Heart right ventricle (tissue), 16 donors: Measurements from ENCODE around the gene HTT-AS. TPM values are rescaled to one million over a fixed set of nuclear protein-coding genes. Genes with fewer than 3 reads are reported as not detected.
"Not testable (repeated sequence)": the region's sequence is repeated elsewhere in the genome, so short reads cannot be mapped to it uniquely, and the experiment has no call there.

Experiments
- ATAC-seq, 8 donors: fragments of 200-7000 bp; cut with Tn5 transposase; one replicate each; pipeline ENCODE4 v1.9.1; 2020; ENCODE audit warnings: mild to moderate bottlenecking in 8 of 8, moderate library complexity in 8 of 8, moderate number of reproducible peaks in 1 of 8
- DNase-seq, 2 donors: peaks; one replicate each; pipeline ENCODE4 v3.0.0-alpha.2; 2020
- H3K27ac ChIP-seq, 10 donors: fragments of 200-600 bp; sonication (generic) in 2 of 10; one replicate each; pipeline versions ENCODE4 v1.5.0 to v1.8.0; 2020 to 2022; ENCODE audit warnings: mild to moderate bottlenecking in 3 of 10
- H3K27me3 ChIP-seq, 7 donors: fragments of 200-600 bp; one replicate each; pipeline ENCODE4 v1.8.0; 2021 to 2022; ENCODE audit warnings: mild to moderate bottlenecking in 2 of 7
- H3K36me3 ChIP-seq, 9 donors: fragments of 200-600 bp; sonication (generic) in 1 of 9; one replicate each; pipeline versions ENCODE4 v1.5.0 to v1.8.0; 2020 to 2022; ENCODE audit warnings: mild to moderate bottlenecking in 2 of 9
- H3K4me1 ChIP-seq, 9 donors: fragments of 200-600 bp; sonication (generic) in 1 of 9; one replicate each; pipeline versions ENCODE4 v1.5.0 to v1.8.0; 2020 to 2022; ENCODE audit warnings: mild to moderate bottlenecking in 4 of 9
- H3K4me3 ChIP-seq, 10 donors: fragments of 200-600 bp; sonication (generic) in 2 of 10; one replicate each; pipeline versions ENCODE4 v1.5.0 to v1.8.0; 2020 to 2022; ENCODE audit warnings: mild to moderate bottlenecking in 7 of 10, moderate library complexity in 2 of 10
- H3K9me3 ChIP-seq, 11 donors: fragments of 200-600 bp in 10 of 11; sonication (generic) in 2 of 11; one replicate each; pipeline versions ENCODE4 v1.5.0 to v1.8.0; 2013 to 2022; ENCODE audit warnings: mild to moderate bottlenecking in 2 of 11, control low read depth in 1 of 11, moderate library complexity in 1 of 11
- CTCF ChIP-seq, 9 donors: fragments of 200-600 bp; sonication (generic) in 2 of 9; IDR thresholded peaks; one replicate each; pipeline versions ENCODE4 v1.5.0 to v1.8.0; 2021 to 2022; ENCODE audit warnings: antibody characterized with exemption in 9 of 9, mild to moderate bottlenecking in 5 of 9, moderate library complexity in 1 of 9
- WGBS, 2 donors: extraction: QIAGEN DNeasy Blood & Tissue Kit; methylation state at CpG; one replicate each; pipeline ENCODE4 v1.1.7; 2013; ENCODE audit warnings: inconsistent platforms in 1 of 2; 5-methylcytosine and 5-hydroxymethylcytosine counted together
- intact Hi-C, 10 donors: fragments of 100-400 bp; cut with DNase I; formaldehyde crosslinking; loops; one replicate each; pipeline versions ENCODE4 v1.11.1 to v1.14.2; 2022
- polyA plus RNA-seq, 2 donors: library from polyadenylated mRNA; stranded (reverse); fragments of 200-250 nt; gene quantifications; one replicate each; pipeline ENCODE4 v1.2.3, GENCODE V29; 2013
- total RNA-seq, 10 donors: library from RNA; stranded (reverse); fragmentation: NEBNext Ultra II Directional in 3 of 10; extraction: Animal tissue kit (Norgen Biotek cat#: 25700) in 3 of 10; gene quantifications; one replicate each; pipeline versions ENCODE4 v1.2.1 to v1.2.4, GENCODE V29; 2021 to 2023
- donor health status: Arrhythmogenic right ventricular cardiomyopathy.
- donor health status: ischemic (EF 13 %, LVEDD 7.1; RV severe dilation, severe dysfunction).
- donor health status: healthy with polysubstance abuse.
- donor health status: DM: no; HTN: yes; CAD: no.
- donor health status: DM: no; HTN: no; CAD: no.
- donor health status: ischemic (EF 25% LVEDD 6.9; RV normal size, moderate dysfunction).
- donor health status: ischemic (EF 25% LVEDD 5.7; RV mildly dilated, moderate dysfunction).
- donor health status: healthy.
- donor health status: DM: yes; HTN: yes; CAD: no.
- donor health status: Ischemic cardiomyopathy.
- donor health status: ischemic (EF 35%, LVEDD 5.7; RV mildly dilated, moderate dysfunction).
- donor health status: nonischemic (EF 11% LVEDD 7.7; RV severe dilation, severe dysfunction).
- donor health status: DM: yes; HTN: yes; CAD: no.
- donor health status: PGD.
- donor health status: ischemic (EF 29% LVEDD 5.4; RV normal size, mild dysfunction).
- donor health status: nonischemic (EF 23%, LVEDD 6.1; RV moderate dilation, normal function).

Gene HTT-AS
- total and polyA plus RNA-seq, 12 donors = not detected

GRCh38 chr4:3060946-3061345, 13.4 kb downstream of the HTT-AS start:
- no peak for TF ChIP-seq CTCF (IDR thresholded peaks at IDR 0.05)
- Histone ChIP-seq H3K27me3 (no peaks in the 10 kb centered on the region), H3K36me3 (peaks cover 0 to 5% (median 0%) of the 10 kb centered on the region in 9 donors), H3K4me1 (peaks cover 0 to 13% (median 0%) of the 10 kb centered on the region in 9 donors), H3K9me3 (peaks cover 0 to 7% (median 0%) of the 10 kb centered on the region in 11 donors), H3K4me3 (no peak overlapping the region), H3K27ac (no peak overlapping the region)
- intact Hi-C loops = no loop called here
- DNase-seq = no peak
- ATAC-seq = no peak
- WGBS, 2 donors = 91 to 93% methylated on average over 6 of the region's 6 CpGs

GRCh38 chr4:3059943-3060342, 14.4 kb downstream of the HTT-AS start:
- ATAC-seq = no peak

GRCh38 chr4:3054169-3054759, 20.1 kb downstream of the HTT-AS start:
- peaks cover 0 to 36% (median 0%) of the 10 kb centered on the region in 11 donors for H3K9me3 ChIP-seq
- no peak overlapping the region for H3K4me3 ChIP-seq
- ATAC-seq (no peak), DNase-seq (no peak)
- intact Hi-C loops = no loop called here
- WGBS, 2 donors = 98 to 99% methylated on average over 2 of the region's 2 CpGs
- no peak overlapping the region for H3K27ac ChIP-seq
- TF ChIP-seq CTCF (IDR thresholded peaks at IDR 0.05) = no peak
- H3K36me3 ChIP-seq = peaks cover 0 to 7% (median 0%) of the 10 kb centered on the region in 9 donors
- H3K4me1 ChIP-seq = peaks cover 0 to 9% (median 0%) of the 10 kb centered on the region in 9 donors
- H3K27me3 ChIP-seq = no peaks in the 10 kb centered on the region

More at GRCh38 chr4:3059943-3060342, 14.4 kb downstream of the HTT-AS start:
- Histone ChIP-seq H3K27ac (no peak overlapping the region), H3K4me3 (no peak overlapping the region), H3K36me3 (peaks cover 0 to 7% (median 0%) of the 10 kb centered on the region in 9 donors), H3K4me1 (peaks cover 0 to 13% (median 0%) of the 10 kb centered on the region in 9 donors), H3K9me3 (peaks cover 0 to 17% (median 0%) of the 10 kb centered on the region in 11 donors), H3K27me3 (no peaks in the 10 kb centered on the region)
- intact Hi-C loops = no loop called here
- no peak for TF ChIP-seq CTCF (IDR thresholded peaks at IDR 0.05)
- DNase-seq = no peak
- WGBS, 2 donors = 88 to 89% methylated on average over 6 of the region's 6 CpGs

- intact Hi-C loops, ATAC-seq, H3K27ac ChIP-seq, H3K27me3 ChIP-seq, DNase-seq, H3K4me3 ChIP-seq, H3K36me3 ChIP-seq: not testable (repeated sequence)
- Histone ChIP-seq H3K4me1 (peaks cover 0 to 17% (median 4%) of the 10 kb centered on the region in 9 donors), H3K9me3 (peaks cover 0 to 32% (median 0%) of the 10 kb centered on the region in 11 donors)
- WGBS, 2 donors = 90 to 94% methylated on average over 10 to 11 of the region's 12 CpGs
Observed at GRCh38 chr4:3051141-3051897, 23.0 kb downstream of the HTT-AS start.
